ENCODE results near the gene OPTC.

OPTC gene

GRCh38 chr1:203509135-203509534 is 15.2 kb downstream of the OPTC start:
- WGBS (ENCODE audit: extremely low coverage, insufficient coverage, low lambda C conversion rate), result no CpG with 5 or more reads among the region's 1 CpG
- no peak overlapping the region for H3K4me2 ChIP-seq (ENCODE audit: low read length)
- H3K23ac ChIP-seq (ENCODE audit: low read length), result no peak overlapping the region
- no peak overlapping the region for H3K4ac ChIP-seq (ENCODE audit: low read depth, low read length)
- H3K79me2 ChIP-seq (ENCODE audit: control insufficient read depth, insufficient read depth, low read length), result no peaks in the 10 kb centered on the region
- H3K4me1 ChIP-seq (ENCODE audit: control insufficient read depth, low read depth, low read length), result peaks cover 7% of the 10 kb centered on the region
- no peak overlapping the region for H2BK120ac ChIP-seq (ENCODE audit: low read depth, low read length)
- DNase-seq, result no peak
- no peaks in the 10 kb centered on the region for H3K36me3 ChIP-seq (ENCODE audit: control insufficient read depth, insufficient read depth, low read length)
- no peak overlapping the region for H2AK5ac ChIP-seq (ENCODE audit: low read length)
- no peak overlapping the region for H4K8ac ChIP-seq (ENCODE audit: low read depth, low read length)
- no peak overlapping the region for H3K4me3 ChIP-seq (ENCODE audit: low read length)
- no peaks in the 10 kb centered on the region for H3K79me1 ChIP-seq (ENCODE audit: low read length)
- H3K27me3 ChIP-seq (ENCODE audit: insufficient read depth, low read length, poor library complexity), result no peaks in the 10 kb centered on the region
- no peak overlapping the region for H2BK5ac ChIP-seq (ENCODE audit: low read length)
- H3K27ac ChIP-seq (ENCODE audit: low read depth, low read length), result no peak overlapping the region
- H3K56ac ChIP-seq (ENCODE audit: low read length), result peak overlapping the region; percentile 17
- H3K18ac ChIP-seq (ENCODE audit: low read length), result no peak overlapping the region
- H2BK15ac ChIP-seq (replicated peaks; ENCODE audit: low read depth), result no peak overlapping the region
- H3K9ac ChIP-seq (ENCODE audit: low read length), result no peak overlapping the region
- no peak overlapping the region for H4K5ac ChIP-seq (ENCODE audit: low read length)

- Histone ChIP-seq H3K79me1 (ENCODE audit: low read length) (no peaks in the 10 kb centered on the region), H2BK5ac (ENCODE audit: low read length) (no peak overlapping the region), H2AK5ac (ENCODE audit: low read length) (no peak overlapping the region), H3K9ac (ENCODE audit: low read length) (no peak overlapping the region), H3K27ac (ENCODE audit: low read depth, low read length) (no peak overlapping the region), H3K18ac (ENCODE audit: low read length) (no peak overlapping the region), H2BK120ac (ENCODE audit: low read depth, low read length) (no peak overlapping the region), H3K4me1 (ENCODE audit: control insufficient read depth, low read depth, low read length) (peaks cover 5% of the 10 kb centered on the region), H3K36me3 (ENCODE audit: control insufficient read depth, insufficient read depth, low read length) (no peaks in the 10 kb centered on the region), H3K4me2 (ENCODE audit: low read length) (no peak overlapping the region), H3K27me3 (ENCODE audit: insufficient read depth, low read length, poor library complexity) (no peaks in the 10 kb centered on the region), H3K56ac (ENCODE audit: low read length) (no peak overlapping the region), H4K8ac (ENCODE audit: low read depth, low read length) (no peak overlapping the region), H3K4me3 (ENCODE audit: low read length) (no peak overlapping the region), H3K23ac (ENCODE audit: low read length) (no peak overlapping the region), H3K79me2 (ENCODE audit: control insufficient read depth, insufficient read depth, low read length) (no peaks in the 10 kb centered on the region), H3K4ac (ENCODE audit: low read depth, low read length) (no peak overlapping the region), H4K5ac (ENCODE audit: low read length) (no peak overlapping the region), H2BK15ac (replicated peaks; ENCODE audit: low read depth) (no peak overlapping the region)
- no peak for DNase-seq
- no CpG with 5 or more reads among the region's 6 CpGs for WGBS (ENCODE audit: extremely low coverage, insufficient coverage, low lambda C conversion rate)
These were observed 17.6 kb downstream of the OPTC start for GRCh38 chr1:203511513-203511912.

- no peak overlapping the region for H3K4me2 ChIP-seq (ENCODE audit: low read length)
- H3K4me1 ChIP-seq (ENCODE audit: control insufficient read depth, low read depth, low read length), result peaks cover 5% of the 10 kb centered on the region
- no peak overlapping the region for H2BK5ac ChIP-seq (ENCODE audit: low read length)
- no peak overlapping the region for H2BK120ac ChIP-seq (ENCODE audit: low read depth, low read length)
- no peak overlapping the region for H3K9ac ChIP-seq (ENCODE audit: low read length)
- H3K56ac ChIP-seq (ENCODE audit: low read length), result no peak overlapping the region
- H3K4me3 ChIP-seq (ENCODE audit: low read length), result no peak overlapping the region
- no peaks in the 10 kb centered on the region for H3K36me3 ChIP-seq (ENCODE audit: control insufficient read depth, insufficient read depth, low read length)
- H4K8ac ChIP-seq (ENCODE audit: low read depth, low read length), result no peak overlapping the region
- H2BK15ac ChIP-seq (replicated peaks; ENCODE audit: low read depth), result no peak overlapping the region
- DNase-seq, result no peak
- no peak overlapping the region for H2AK5ac ChIP-seq (ENCODE audit: low read length)
- H4K5ac ChIP-seq (ENCODE audit: low read length), result no peak overlapping the region
- no peak overlapping the region for H3K4ac ChIP-seq (ENCODE audit: low read depth, low read length)
- no CpG with 5 or more reads among the region's 4 CpGs for whole genome bisulfite sequencing (ENCODE audit: extremely low coverage, insufficient coverage, low lambda C conversion rate)
- H3K27me3 ChIP-seq (ENCODE audit: insufficient read depth, low read length, poor library complexity), result no peaks in the 10 kb centered on the region
- no peaks in the 10 kb centered on the region for H3K79me2 ChIP-seq (ENCODE audit: control insufficient read depth, insufficient read depth, low read length)
- no peaks in the 10 kb centered on the region for H3K79me1 ChIP-seq (ENCODE audit: low read length)
- H3K27ac ChIP-seq (ENCODE audit: low read depth, low read length), result no peak overlapping the region
- H3K18ac ChIP-seq (ENCODE audit: low read length), result no peak overlapping the region
- H3K23ac ChIP-seq (ENCODE audit: low read length), result no peak overlapping the region
These were observed 18.0 kb downstream of the OPTC start for GRCh38 chr1:203511930-203512329.

- no peak overlapping the region for H3K27ac ChIP-seq (ENCODE audit: low read depth, low read length)
These were observed 18.5 kb downstream of the OPTC start for GRCh38 chr1:203512517-203512847.

GRCh38 chr1:203512848-203513584 is 19.1 kb downstream of the OPTC start:
- Histone ChIP-seq H3K18ac (ENCODE audit: low read length) (no peak overlapping the region), H3K9ac (ENCODE audit: low read length) (no peak overlapping the region), H3K4me3 (ENCODE audit: low read length) (no peak overlapping the region), H4K8ac (ENCODE audit: low read depth, low read length) (no peak overlapping the region), H4K5ac (ENCODE audit: low read length) (no peak overlapping the region), H3K79me1 (ENCODE audit: low read length) (no peaks in the 10 kb centered on the region), H3K23ac (ENCODE audit: low read length) (no peak overlapping the region), H3K27me3 (ENCODE audit: insufficient read depth, low read length, poor library complexity) (no peaks in the 10 kb centered on the region), H3K79me2 (ENCODE audit: control insufficient read depth, insufficient read depth, low read length) (no peaks in the 10 kb centered on the region), H2BK5ac (ENCODE audit: low read length) (no peak overlapping the region), H2BK15ac (replicated peaks; ENCODE audit: low read depth) (no peak overlapping the region), H3K4me2 (ENCODE audit: low read length) (no peak overlapping the region), H3K36me3 (ENCODE audit: control insufficient read depth, insufficient read depth, low read length) (no peaks in the 10 kb centered on the region), H3K56ac (ENCODE audit: low read length) (peak overlapping the region; percentile 73), H3K27ac (ENCODE audit: low read depth, low read length) (no peak overlapping the region), H2AK5ac (ENCODE audit: low read length) (no peak overlapping the region), H2BK120ac (ENCODE audit: low read depth, low read length) (no peak overlapping the region), H3K4me1 (ENCODE audit: control insufficient read depth, low read depth, low read length) (peaks cover 5% of the 10 kb centered on the region), H3K4ac (ENCODE audit: low read depth, low read length) (peak overlapping the region; percentile 39)
- peak; percentile 94 for DNase-seq
- no CpG with 5 or more reads among the region's 10 CpGs for WGBS (ENCODE audit: extremely low coverage, insufficient coverage, low lambda C conversion rate)

More at GRCh38 chr1:203512517-203512847, 18.5 kb downstream of the OPTC start:
- H2BK120ac ChIP-seq (ENCODE audit: low read depth, low read length), result no peak overlapping the region
- peaks cover 5% of the 10 kb centered on the region for H3K4me1 ChIP-seq (ENCODE audit: control insufficient read depth, low read depth, low read length)
- H3K4ac ChIP-seq (ENCODE audit: low read depth, low read length), result no peak overlapping the region
- no peaks in the 10 kb centered on the region for H3K27me3 ChIP-seq (ENCODE audit: insufficient read depth, low read length, poor library complexity)
- H3K18ac ChIP-seq (ENCODE audit: low read length), result no peak overlapping the region
- H3K4me2 ChIP-seq (ENCODE audit: low read length), result no peak overlapping the region
- no peak overlapping the region for H2BK15ac ChIP-seq (replicated peaks; ENCODE audit: low read depth)
- no peak overlapping the region for H2AK5ac ChIP-seq (ENCODE audit: low read length)
- no peak overlapping the region for H4K5ac ChIP-seq (ENCODE audit: low read length)
- DNase-seq, result no peak
- H3K4me3 ChIP-seq (ENCODE audit: low read length), result no peak overlapping the region
- H2BK5ac ChIP-seq (ENCODE audit: low read length), result no peak overlapping the region
- H3K79me2 ChIP-seq (ENCODE audit: control insufficient read depth, insufficient read depth, low read length), result no peaks in the 10 kb centered on the region
- no peak overlapping the region for H3K56ac ChIP-seq (ENCODE audit: low read length)
- no peak overlapping the region for H3K9ac ChIP-seq (ENCODE audit: low read length)
- H3K23ac ChIP-seq (ENCODE audit: low read length), result no peak overlapping the region
- no CpG with 5 or more reads among the region's 1 CpG for WGBS (ENCODE audit: extremely low coverage, insufficient coverage, low lambda C conversion rate)
- H4K8ac ChIP-seq (ENCODE audit: low read depth, low read length), result no peak overlapping the region
- H3K79me1 ChIP-seq (ENCODE audit: low read length), result no peaks in the 10 kb centered on the region
- no peaks in the 10 kb centered on the region for H3K36me3 ChIP-seq (ENCODE audit: control insufficient read depth, insufficient read depth, low read length)

- peak overlapping the region; percentile 10 for H2BK120ac ChIP-seq (ENCODE audit: low read depth, low read length)
- H3K4me3 ChIP-seq (ENCODE audit: low read length), result no peak overlapping the region
- peaks cover 1% of the 10 kb centered on the region for H3K27me3 ChIP-seq (ENCODE audit: insufficient read depth, low read length, poor library complexity)
- no peaks in the 10 kb centered on the region for H3K36me3 ChIP-seq (ENCODE audit: control insufficient read depth, insufficient read depth, low read length)
- no peak overlapping the region for H4K5ac ChIP-seq (ENCODE audit: low read length)
- peak overlapping the region; percentile 4 for H3K9ac ChIP-seq (ENCODE audit: low read length)
- peak overlapping the region; percentile 5 for H3K4me2 ChIP-seq (ENCODE audit: low read length)
- H3K56ac ChIP-seq (ENCODE audit: low read length), result peak overlapping the region; percentile 73
- H2AK5ac ChIP-seq (ENCODE audit: low read length), result no peak overlapping the region
- H3K79me2 ChIP-seq (ENCODE audit: control insufficient read depth, insufficient read depth, low read length), result no peaks in the 10 kb centered on the region
- H3K18ac ChIP-seq (ENCODE audit: low read length), result peak overlapping the region; percentile 22
- no peak overlapping the region for H2BK15ac ChIP-seq (replicated peaks; ENCODE audit: low read depth)
- H4K8ac ChIP-seq (ENCODE audit: low read depth, low read length), result peak overlapping the region; percentile 41
- H3K4me1 ChIP-seq (ENCODE audit: control insufficient read depth, low read depth, low read length), result peaks cover 6% of the 10 kb centered on the region
- H3K79me1 ChIP-seq (ENCODE audit: low read length), result no peaks in the 10 kb centered on the region
- no peak for DNase-seq
- H3K4ac ChIP-seq (ENCODE audit: low read depth, low read length), result peak overlapping the region; percentile 39
- no peak overlapping the region for H2BK5ac ChIP-seq (ENCODE audit: low read length)
- H3K27ac ChIP-seq (ENCODE audit: low read depth, low read length), result no peak overlapping the region
- WGBS (ENCODE audit: extremely low coverage, insufficient coverage, low lambda C conversion rate), result no CpG with 5 or more reads among the region's 9 CpGs
- H3K23ac ChIP-seq (ENCODE audit: low read length), result no peak overlapping the region
These were observed 19.7 kb downstream of the OPTC start for GRCh38 chr1:203513585-203514031.
